Panc1 (cell line): ENCODE measurements around the gene TMPRSS15. TPM values are rescaled to one million over a fixed set of nuclear protein-coding genes. Genes with fewer than 3 reads are reported as not detected.

Source experiments
- ATAC-seq: fragments of 200-7000 bp; cut with Tn5 transposase; 2 replicates; pipeline ENCODE4 v1.9.1; 2020; ENCODE audit warnings: mild to moderate bottlenecking, moderate library complexity
- BruUV-seq: library from RNA; stranded (reverse); fragments of 400-500 nt; replicated peaks from 2 replicates; lab custom pipeline; 2021; lab: Mats Ljungman, UMichigan
- CTCF ChIA-PET: fragments of 300-600 bp; sonication (Branson Sonifier 250); formaldehyde crosslinking; loops from one replicate; lab custom pipeline; 2022; ENCODE audit warnings: antibody characterized with exemption; lab: Charles Lee
- POLR2A ChIA-PET: fragments of 300-600 bp; sonication (Branson Sonifier 250); formaldehyde crosslinking; loops from one replicate; lab custom pipeline; 2022; ENCODE audit warnings: antibody characterized with exemption; lab: Charles Lee
- DNase-seq: peaks from one replicate; pipeline ENCODE4 v3.0.0-alpha.2; 2010; ENCODE audit warnings: low read depth, low spot score
- H3K27ac ChIP-seq: 2 replicates; pipeline ENCODE4 v1.5.1; 2011; ENCODE audit warnings: mild to moderate bottlenecking, low read length, inconsistent platforms
- H3K27me3 ChIP-seq: fragments of 200-500 bp; sonication (Bioruptor generic); 2 replicates; pipeline ENCODE4 v1.6.0; 2014; ENCODE audit warnings: low read length, inconsistent platforms; ENCODE audit not compliant: control insufficient read depth, insufficient read depth
- H3K36me3 ChIP-seq: fragments of 200-500 bp; sonication (Bioruptor generic); 2 replicates; pipeline ENCODE4 v1.5.1; 2014; ENCODE audit warnings: inconsistent platforms, mild to moderate bottlenecking, low read length, moderate library complexity; ENCODE audit not compliant: control insufficient read depth, insufficient read depth
- H3K4me1 ChIP-seq: 2 replicates; pipeline ENCODE4 v1.5.1; 2011; ENCODE audit warnings: inconsistent platforms, mild to moderate bottlenecking, low read length, moderate library complexity; ENCODE audit not compliant: control insufficient read depth, insufficient read depth
- H3K4me3 ChIP-seq, 2 experiments: 2 replicates each; pipeline ENCODE4 v1.5.1; 2011 to 2012; ENCODE audit warnings: low read depth in 2 of 2, low read length in 2 of 2, mild to moderate bottlenecking in 2 of 2, inconsistent platforms in 1 of 2, moderate library complexity in 1 of 2
- H3K9me3 ChIP-seq: fragments of 200-500 bp; sonication (Bioruptor generic); 2 replicates; pipeline ENCODE4 v1.5.1; 2014; ENCODE audit warnings: low read depth, mild to moderate bottlenecking, inconsistent platforms, low read length, moderate library complexity; ENCODE audit not compliant: control insufficient read depth, insufficient read depth
- CTCF ChIP-seq: fragments of 450-650 bp; IDR thresholded peaks from 2 replicates; pipeline ENCODE4 v1.5.1; 2017; ENCODE audit warnings: mild to moderate bottlenecking
- POLR2AphosphoS5 ChIP-seq: IDR thresholded peaks from 2 replicates; pipeline ENCODE4 v1.6.1; 2012; ENCODE audit warnings: mild to moderate bottlenecking, low read depth, low read length, moderate library complexity
- REST ChIP-seq, 2 experiments: IDR thresholded peaks; 2 replicates each; pipeline ENCODE4 v1.6.1; 2011 to 2012; ENCODE audit warnings: low read depth in 2 of 2, control low read depth in 1 of 2, low read length in 1 of 2, mild to moderate bottlenecking in 1 of 2, moderate library complexity in 1 of 2; ENCODE audit not compliant: insufficient read depth in 1 of 2
- SIN3A ChIP-seq: IDR thresholded peaks from 2 replicates; pipeline ENCODE4 v1.6.1; 2012; ENCODE audit warnings: low read depth, mild to moderate bottlenecking, low read length, moderate library complexity, borderline replicate concordance; ENCODE audit not compliant: insufficient read depth
- TCF7L2 ChIP-seq: IDR thresholded peaks from 2 replicates; pipeline ENCODE4 v1.6.1; 2011; ENCODE audit warnings: mild to moderate bottlenecking, low read depth, low read length, inconsistent platforms
- in situ Hi-C: cut with HindIII; loops from 2 replicates; pipeline ENCODE4 v1.10.0; 2016; ENCODE audit warnings: low sequenced_read_pairs, low pct_unique_long_range_greater_than_20kb
- intact Hi-C: fragments of 100-400 bp; cut with micrococcal nuclease; formaldehyde crosslinking; loops from one replicate; pipeline ENCODE4 v1.10.0; 2022; ENCODE audit not compliant: unreplicated experiment
- total RNA-seq: library from RNA; stranded (reverse); gene quantifications from one replicate; pipeline ENCODE4 v1.2.1, GENCODE V29; 2021; ENCODE audit not compliant: unreplicated experiment

The TMPRSS15 gene
- total RNA-seq, 1 experiment from 2014 or later, result not detected

- no TSS peak for BruUV-seq
- Histone ChIP-seq H3K27ac (no peak overlapping the region), H3K4me1 (no peaks in the 10 kb centered on the region), H3K4me3 (no peak overlapping the region), H3K9me3 (no peaks in the 10 kb centered on the region), H3K27me3 (no peaks in the 10 kb centered on the region), H3K36me3 (no peaks in the 10 kb centered on the region)
- intact Hi-C loops (no loop called here), in situ Hi-C loops (no loop called here)
- no peak for ATAC-seq
- no peak for DNase-seq
- CTCF ChIA-PET, result no interaction called here
- TF ChIP-seq POLR2AphosphoS5, result no peak
- no peak for TF ChIP-seq REST (IDR thresholded peaks at IDR 0.05; ENCODE audit: insufficient read depth in 1 of 2, low read depth in 2 of 2, low read length in 1 of 2)
- TF ChIP-seq CTCF, result no peak
- no peak for TF ChIP-seq TCF7L2
- TF ChIP-seq SIN3A, result no peak
- POLR2A ChIA-PET, result no interaction called here
Measured at GRCh38 chr21:18449605-18450550, 46.3 kb upstream of the TMPRSS15 start.

GRCh38 chr21:18443701-18444100 lies 40.1 kb upstream of the TMPRSS15 start:
- in situ Hi-C loops, result no loop called here
- no peak for DNase-seq

More at GRCh38 chr21:18443701-18444100, 40.1 kb upstream of the TMPRSS15 start:
- Histone ChIP-seq H3K4me3 (no peak overlapping the region), H3K27ac (no peak overlapping the region), H3K27me3 (no peaks in the 10 kb centered on the region), H3K36me3 (no peaks in the 10 kb centered on the region), H3K9me3 (no peaks in the 10 kb centered on the region), H3K4me1 (no peaks in the 10 kb centered on the region)
- POLR2A ChIA-PET, result no interaction called here
- no peak for ATAC-seq
- intact Hi-C loops, result no loop called here
- TF ChIP-seq REST (IDR thresholded peaks at IDR 0.05; ENCODE audit: insufficient read depth in 1 of 2, low read depth in 2 of 2, low read length in 1 of 2) (no peak), POLR2AphosphoS5 (no peak), TCF7L2 (no peak), SIN3A (no peak), CTCF (no peak)
- CTCF ChIA-PET, result no interaction called here
- BruUV-seq, result no TSS peak
